ENCODE data around the gene ARRDC3.
A peak's percentile ranks its signal among the peaks of the same experiment; 100 is the strongest.
"Not testable (repeated sequence)": the region's sequence is repeated elsewhere in the genome, so short reads cannot be mapped to it uniquely, and the experiment has no call there.

ARRDC3 gene

DNA sequence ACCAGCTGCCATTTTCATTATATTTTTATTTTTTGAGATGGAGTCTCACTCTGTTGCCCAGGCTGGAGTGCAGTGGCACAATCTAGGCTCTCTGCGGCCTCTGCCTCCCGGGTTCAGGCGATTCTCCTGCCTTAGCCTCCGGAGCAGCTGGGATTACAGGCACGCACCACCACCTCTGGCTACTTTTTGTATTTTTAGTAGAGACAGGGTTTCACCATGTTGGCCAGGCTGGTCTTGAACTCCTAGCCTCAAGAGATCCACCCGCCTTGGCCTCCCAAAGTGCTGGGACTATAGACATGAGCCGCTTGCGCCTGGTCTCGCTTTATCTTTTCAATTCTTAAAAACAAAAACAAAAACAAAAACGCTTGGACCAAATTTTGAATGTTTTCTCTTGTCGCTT, 2.5 kb upstream of the ARRDC3 start:
- H3K4me3 ChIP-seq (ENCODE audit: low read depth in 1 of 2, low read length in 2 of 2); H3K4me1 ChIP-seq (ENCODE audit: control insufficient read depth in 1 of 2, insufficient read depth in 2 of 2, low read length in 2 of 2); H3K9me3 ChIP-seq (ENCODE audit: control insufficient read depth in 1 of 2, low read length in 2 of 2); H3K27me3 ChIP-seq (ENCODE audit: control insufficient read depth in 1 of 2, insufficient read depth in 2 of 2, low read length in 2 of 2); H3K36me3 ChIP-seq (ENCODE audit: control insufficient read depth in 1 of 2, insufficient read depth in 2 of 2, low read length in 2 of 2); H3K27ac ChIP-seq (ENCODE audit: low read depth, low read length); H3K9ac ChIP-seq (ENCODE audit: low read depth in 1 of 2, low read length in 2 of 2): not testable (repeated sequence)

DNA sequence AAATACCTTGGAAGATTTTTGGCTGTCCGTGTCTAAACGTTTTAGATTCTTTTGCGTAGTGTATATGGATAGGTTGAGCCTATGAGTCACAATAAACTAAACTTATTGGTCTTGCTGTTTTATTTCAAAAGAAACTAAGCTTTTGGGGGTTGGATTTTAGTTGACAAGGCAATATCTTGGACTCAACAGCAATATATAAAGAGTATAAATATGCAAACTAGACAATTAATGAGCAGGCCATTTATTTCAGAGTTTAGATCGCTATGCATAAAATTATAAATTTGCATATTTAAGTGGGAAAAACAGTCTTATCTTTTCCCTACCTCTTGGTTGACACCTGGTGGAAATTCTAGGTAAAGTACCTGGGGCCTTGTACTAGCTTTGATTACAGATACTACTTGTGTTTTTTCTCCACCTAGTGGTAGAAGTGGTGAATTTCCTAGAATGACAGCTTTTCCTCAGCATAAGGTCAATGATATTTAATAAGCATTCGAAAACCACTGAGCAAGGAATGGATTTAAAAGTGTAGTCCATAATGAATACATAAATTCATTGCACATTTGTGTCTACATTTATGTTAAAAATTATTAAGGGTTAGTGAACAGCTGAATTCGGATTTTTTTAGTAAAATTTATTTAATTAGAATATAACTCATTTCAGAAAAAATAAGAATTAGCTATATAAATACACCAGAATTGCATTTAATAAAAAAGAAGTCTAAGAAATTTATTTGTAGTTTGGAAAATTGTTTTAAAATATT, 1.7 kb upstream of the ARRDC3 start:
- peak overlapping the region; percentile 95 to 100 for H3K9ac ChIP-seq (ENCODE audit: low read depth in 1 of 2, low read length in 2 of 2)
- H3K9me3 ChIP-seq (ENCODE audit: control insufficient read depth in 1 of 2, low read length in 2 of 2) = no peaks in the 10 kb centered on the region
- H3K4me1 ChIP-seq (ENCODE audit: control insufficient read depth in 1 of 2, insufficient read depth in 2 of 2, low read length in 2 of 2) = peaks cover 9 to 10% of the 10 kb centered on the region in 2 donors
- peaks cover 0 to 3% of the 10 kb centered on the region in 2 donors for H3K36me3 ChIP-seq (ENCODE audit: control insufficient read depth in 1 of 2, insufficient read depth in 2 of 2, low read length in 2 of 2)
- no peaks in the 10 kb centered on the region for H3K27me3 ChIP-seq (ENCODE audit: control insufficient read depth in 1 of 2, insufficient read depth in 2 of 2, low read length in 2 of 2)
- peak overlapping the region; percentile 86 to 100 for H3K4me3 ChIP-seq (ENCODE audit: low read depth in 1 of 2, low read length in 2 of 2)
- peak overlapping the region; percentile 99 for H3K27ac ChIP-seq (ENCODE audit: low read depth, low read length)

DNA sequence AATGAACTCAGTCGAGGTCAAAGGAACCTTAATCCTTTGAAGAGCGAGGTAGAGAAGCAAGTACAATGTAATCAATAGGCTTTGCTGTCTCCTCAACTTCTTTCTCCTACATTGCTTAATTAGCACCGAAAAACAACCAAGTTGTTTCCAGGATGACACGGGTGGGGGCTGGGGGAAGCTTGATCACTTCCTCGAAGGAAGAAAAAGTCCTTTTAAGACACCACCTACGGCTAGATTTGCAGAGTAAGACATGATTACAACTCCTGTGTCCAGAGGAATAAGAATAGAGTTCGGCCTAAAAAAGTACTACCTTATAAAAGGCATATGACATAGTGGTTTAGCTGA, 811 bp upstream of the ARRDC3 start:
- Histone ChIP-seq H3K27ac (ENCODE audit: low read depth, low read length) (peak overlapping the region; percentile 99), H3K9ac (ENCODE audit: low read depth in 1 of 2, low read length in 2 of 2) (peak overlapping the region; percentile 95 to 100), H3K27me3 (ENCODE audit: control insufficient read depth in 1 of 2, insufficient read depth in 2 of 2, low read length in 2 of 2) (no peaks in the 10 kb centered on the region), H3K9me3 (ENCODE audit: control insufficient read depth in 1 of 2, low read length in 2 of 2) (no peaks in the 10 kb centered on the region), H3K4me1 (ENCODE audit: control insufficient read depth in 1 of 2, insufficient read depth in 2 of 2, low read length in 2 of 2) (peaks cover 10 to 12% of the 10 kb centered on the region in 2 donors), H3K4me3 (ENCODE audit: low read depth in 1 of 2, low read length in 2 of 2) (peak overlapping the region; percentile 86 to 100), H3K36me3 (ENCODE audit: control insufficient read depth in 1 of 2, insufficient read depth in 2 of 2, low read length in 2 of 2) (peaks cover 0 to 3% of the 10 kb centered on the region in 2 donors)

DNA sequence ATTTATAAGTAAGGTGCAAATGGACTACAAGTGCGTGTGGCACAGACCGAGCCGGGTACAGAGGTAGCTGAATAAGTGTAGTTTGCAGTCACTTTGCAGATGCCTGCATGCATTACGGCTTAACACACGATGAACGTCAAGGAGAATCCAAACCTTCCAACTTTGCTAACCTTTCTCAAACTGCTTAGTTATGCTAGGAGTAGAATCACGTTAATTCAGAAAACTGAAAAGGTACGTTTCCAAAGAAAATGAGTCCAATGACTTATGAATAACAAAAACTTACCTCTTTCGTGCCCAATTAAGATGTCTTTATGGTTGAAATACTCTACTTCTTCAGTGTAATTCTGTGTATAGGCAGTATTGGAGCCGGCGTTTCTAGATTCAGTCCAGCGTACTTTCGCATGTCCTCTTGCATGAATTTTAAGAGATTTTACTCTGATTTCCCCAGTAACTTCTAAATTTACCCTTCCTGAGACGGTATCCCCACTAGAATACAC, 539 bp downstream of the ARRDC3 start:
- Histone ChIP-seq H3K27ac (ENCODE audit: low read depth, low read length) (peak overlapping the region; percentile 99), H3K27me3 (ENCODE audit: control insufficient read depth in 1 of 2, insufficient read depth in 2 of 2, low read length in 2 of 2) (no peaks in the 10 kb centered on the region), H3K9me3 (ENCODE audit: control insufficient read depth in 1 of 2, low read length in 2 of 2) (no peaks in the 10 kb centered on the region), H3K4me3 (ENCODE audit: low read depth in 1 of 2, low read length in 2 of 2) (peak overlapping the region; percentile 86 to 100), H3K36me3 (ENCODE audit: control insufficient read depth in 1 of 2, insufficient read depth in 2 of 2, low read length in 2 of 2) (peaks cover 0 to 3% of the 10 kb centered on the region in 2 donors), H3K4me1 (ENCODE audit: control insufficient read depth in 1 of 2, insufficient read depth in 2 of 2, low read length in 2 of 2) (peaks cover 13 to 14% of the 10 kb centered on the region in 2 donors), H3K9ac (ENCODE audit: low read depth in 1 of 2, low read length in 2 of 2) (peak overlapping the region; percentile 95 to 100)

DNA sequence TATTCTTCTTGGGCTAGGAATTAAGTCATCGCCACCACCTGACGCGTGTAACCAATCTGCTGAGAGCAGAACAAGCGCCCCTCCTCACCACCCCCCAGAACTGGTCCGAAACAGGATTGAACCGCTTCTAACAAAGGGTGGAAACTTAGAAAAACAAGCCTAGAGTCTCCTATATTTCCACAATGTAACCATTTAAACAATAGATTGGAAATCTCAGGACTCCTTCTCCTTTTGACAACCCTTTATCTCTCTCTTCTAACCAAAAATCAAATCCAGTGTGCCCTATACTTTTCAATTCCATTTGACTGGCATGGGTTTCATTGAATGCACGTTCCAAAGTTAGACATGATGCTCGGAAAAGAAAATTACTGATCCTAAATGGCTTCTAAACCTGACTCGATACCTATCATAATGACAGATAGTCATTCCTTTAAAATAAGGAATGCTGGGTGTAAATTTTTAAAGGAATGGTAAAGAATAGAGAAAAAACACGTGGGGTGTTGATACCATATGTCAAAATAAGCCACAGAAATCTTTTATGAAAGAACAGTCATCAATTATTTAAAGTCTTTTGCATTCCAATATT, 1.2 kb downstream of the ARRDC3 start:
- Histone ChIP-seq H3K4me3 (ENCODE audit: low read depth in 1 of 2, low read length in 2 of 2) (peak overlapping the region; percentile 86 to 100), H3K27ac (ENCODE audit: low read depth, low read length) (peak overlapping the region; percentile 99), H3K4me1 (ENCODE audit: control insufficient read depth in 1 of 2, insufficient read depth in 2 of 2, low read length in 2 of 2) (peaks cover 13 to 14% of the 10 kb centered on the region in 2 donors), H3K9me3 (ENCODE audit: control insufficient read depth in 1 of 2, low read length in 2 of 2) (no peaks in the 10 kb centered on the region), H3K27me3 (ENCODE audit: control insufficient read depth in 1 of 2, insufficient read depth in 2 of 2, low read length in 2 of 2) (no peaks in the 10 kb centered on the region), H3K36me3 (ENCODE audit: control insufficient read depth in 1 of 2, insufficient read depth in 2 of 2, low read length in 2 of 2) (peaks cover 0 to 3% of the 10 kb centered on the region in 2 donors), H3K9ac (ENCODE audit: low read depth in 1 of 2, low read length in 2 of 2) (peak overlapping the region; percentile 95 to 100)

DNA sequence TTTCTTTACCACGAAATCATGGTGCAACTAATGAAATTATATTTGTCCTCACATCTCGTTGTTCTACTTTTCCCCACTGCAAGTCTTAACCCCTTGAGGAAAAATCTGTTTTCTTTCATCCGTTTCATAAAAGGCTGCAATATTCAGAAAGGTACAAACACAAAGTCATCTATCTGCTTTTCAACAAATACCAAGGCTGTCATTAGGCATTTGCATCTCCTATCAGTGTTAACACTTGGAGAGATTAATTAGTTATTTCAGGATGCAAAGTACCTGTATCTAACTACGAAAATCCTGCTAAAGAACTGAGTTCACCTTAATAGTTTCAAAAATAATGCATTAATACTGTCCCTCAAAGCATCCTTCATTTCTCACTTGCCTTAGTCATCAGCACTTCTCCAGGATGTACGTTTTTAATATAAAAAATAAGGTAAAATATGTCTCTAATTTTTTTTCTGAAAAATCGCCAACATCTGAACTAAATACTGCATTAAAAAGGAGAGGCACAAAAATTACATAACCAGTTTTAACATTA, 1.8 kb downstream of the ARRDC3 start:
- H3K27ac ChIP-seq (ENCODE audit: low read depth, low read length) = peak overlapping the region; percentile 99
- peak overlapping the region; percentile 86 to 100 for H3K4me3 ChIP-seq (ENCODE audit: low read depth in 1 of 2, low read length in 2 of 2)
- H3K27me3 ChIP-seq (ENCODE audit: control insufficient read depth in 1 of 2, insufficient read depth in 2 of 2, low read length in 2 of 2) = no peaks in the 10 kb centered on the region
- H3K9me3 ChIP-seq (ENCODE audit: control insufficient read depth in 1 of 2, low read length in 2 of 2) = no peaks in the 10 kb centered on the region
- peaks cover 13 to 14% of the 10 kb centered on the region in 2 donors for H3K4me1 ChIP-seq (ENCODE audit: control insufficient read depth in 1 of 2, insufficient read depth in 2 of 2, low read length in 2 of 2)
- H3K36me3 ChIP-seq (ENCODE audit: control insufficient read depth in 1 of 2, insufficient read depth in 2 of 2, low read length in 2 of 2) = peaks cover 3% of the 10 kb centered on the region in 2 donors
- H3K9ac ChIP-seq (ENCODE audit: low read depth in 1 of 2, low read length in 2 of 2) = peak overlapping the region; percentile 95 to 100

DNA sequence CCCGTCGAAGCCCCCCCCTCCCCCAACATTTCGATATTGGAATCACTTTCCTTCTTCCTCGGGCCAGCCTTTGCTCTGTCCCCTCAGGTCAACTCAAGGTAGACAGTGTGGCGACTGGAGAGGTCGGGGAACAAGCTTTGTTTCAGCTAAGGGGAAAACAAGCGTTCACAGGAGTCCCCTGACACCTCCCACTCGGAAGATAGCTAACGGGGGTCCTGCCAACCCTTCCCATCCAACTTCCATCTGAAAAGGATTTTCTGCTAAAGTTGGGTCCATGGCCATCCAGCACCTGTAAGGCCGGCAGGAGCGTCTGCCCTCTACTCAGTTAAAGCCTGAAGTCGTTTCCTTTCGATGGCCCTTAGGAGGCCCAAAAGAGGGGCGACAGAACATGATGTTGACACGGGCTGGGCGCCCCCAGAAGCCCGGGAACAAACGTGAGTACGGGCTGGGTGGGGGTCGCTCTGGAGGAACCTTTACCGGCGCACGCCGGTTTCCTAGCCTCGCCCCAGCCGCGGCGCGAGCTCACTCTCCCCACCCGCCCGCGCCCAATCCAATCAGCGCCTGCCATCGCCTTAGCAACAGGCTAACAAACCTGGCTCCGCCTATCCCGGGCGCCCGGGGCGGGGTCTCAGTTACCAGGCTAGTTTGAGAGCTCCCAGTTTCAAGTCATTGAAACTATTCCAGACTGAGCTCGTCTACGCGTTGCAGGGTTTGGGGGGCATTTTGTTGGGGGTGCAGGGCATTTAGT, 2.5 kb downstream of the ARRDC3 start:
- H3K36me3 ChIP-seq (ENCODE audit: control insufficient read depth in 1 of 2, insufficient read depth in 2 of 2, low read length in 2 of 2) = peaks cover 3% of the 10 kb centered on the region in 2 donors
- H3K27me3 ChIP-seq (ENCODE audit: control insufficient read depth in 1 of 2, insufficient read depth in 2 of 2, low read length in 2 of 2) = no peaks in the 10 kb centered on the region
- peaks cover 13 to 14% of the 10 kb centered on the region in 2 donors for H3K4me1 ChIP-seq (ENCODE audit: control insufficient read depth in 1 of 2, insufficient read depth in 2 of 2, low read length in 2 of 2)
- no peaks in the 10 kb centered on the region for H3K9me3 ChIP-seq (ENCODE audit: control insufficient read depth in 1 of 2, low read length in 2 of 2)
- H3K27ac ChIP-seq (ENCODE audit: low read depth, low read length) = peak overlapping the region; percentile 100
- peak overlapping the region; percentile 86 to 100 for H3K4me3 ChIP-seq (ENCODE audit: low read depth in 1 of 2, low read length in 2 of 2)
- H3K9ac ChIP-seq (ENCODE audit: low read depth in 1 of 2, low read length in 2 of 2) = peak overlapping the region; percentile 99 to 100

DNA sequence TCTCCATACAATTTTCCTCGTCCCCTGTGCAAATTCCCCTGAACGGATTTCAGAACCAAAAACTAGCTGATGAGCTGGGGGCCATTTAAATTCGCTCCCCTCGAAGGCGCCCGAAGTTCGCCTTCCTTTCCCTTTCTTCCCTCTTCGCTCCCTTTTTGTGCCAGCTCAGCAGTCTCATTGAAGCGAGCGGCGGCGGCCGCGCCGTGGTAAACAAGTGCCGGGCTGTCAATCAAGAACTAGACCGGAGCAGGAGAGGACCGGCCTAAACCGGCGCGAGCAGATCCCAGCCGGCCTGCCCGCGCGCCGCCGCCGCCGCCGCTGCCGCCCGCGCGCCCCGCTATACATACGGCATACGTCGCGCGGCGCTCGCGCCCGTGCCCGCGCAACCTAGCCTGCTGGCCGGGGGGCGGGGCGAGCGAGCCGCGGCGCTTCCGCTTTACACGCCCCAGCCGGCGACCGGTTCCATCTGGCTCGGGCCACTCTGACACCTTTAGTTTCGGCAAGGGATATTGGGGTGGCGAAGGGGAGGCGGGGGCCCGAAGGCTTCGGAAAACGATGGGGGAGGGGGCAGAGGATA, 3.1 kb downstream of the ARRDC3 start:
- Histone ChIP-seq H3K27ac (ENCODE audit: low read depth, low read length) (peak overlapping the region; percentile 100), H3K4me3 (ENCODE audit: low read depth in 1 of 2, low read length in 2 of 2) (peak overlapping the region; percentile 86 to 100), H3K9me3 (ENCODE audit: control insufficient read depth in 1 of 2, low read length in 2 of 2) (no peaks in the 10 kb centered on the region), H3K4me1 (ENCODE audit: control insufficient read depth in 1 of 2, insufficient read depth in 2 of 2, low read length in 2 of 2) (peaks cover 13 to 14% of the 10 kb centered on the region in 2 donors), H3K36me3 (ENCODE audit: control insufficient read depth in 1 of 2, insufficient read depth in 2 of 2, low read length in 2 of 2) (peaks cover 4 to 8% of the 10 kb centered on the region in 2 donors), H3K27me3 (ENCODE audit: control insufficient read depth in 1 of 2, insufficient read depth in 2 of 2, low read length in 2 of 2) (no peaks in the 10 kb centered on the region), H3K9ac (ENCODE audit: low read depth in 1 of 2, low read length in 2 of 2) (peak overlapping the region; percentile 99 to 100)

DNA sequence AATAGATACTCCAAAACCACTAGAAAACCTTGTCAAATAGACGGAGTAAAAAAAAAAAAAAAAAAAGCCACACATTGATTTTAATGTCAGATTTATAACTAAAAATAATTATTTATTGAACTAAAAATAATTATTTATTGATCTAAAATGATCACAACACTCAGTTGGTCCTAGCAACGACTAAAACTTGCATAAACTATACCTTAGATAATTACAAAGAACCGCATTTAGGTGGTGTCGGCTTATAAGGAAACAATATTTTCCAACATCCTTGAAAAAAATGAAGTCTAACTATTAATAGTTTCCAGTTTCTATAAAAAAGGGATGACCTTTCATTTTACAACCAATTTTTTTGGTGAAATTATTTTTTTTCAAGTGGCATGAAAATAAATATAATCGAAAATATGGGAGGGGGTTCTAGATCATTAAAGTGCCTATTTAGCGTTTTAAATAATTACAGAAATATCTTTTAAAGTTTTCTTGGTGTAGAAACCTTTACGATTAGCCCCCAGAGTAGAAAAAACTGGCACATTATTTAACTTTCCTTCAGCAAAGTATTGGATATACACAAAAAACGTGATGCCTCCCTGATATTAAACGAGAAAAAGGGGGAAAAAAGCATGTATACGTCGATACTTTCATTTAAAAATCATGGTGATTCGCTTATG, 3.7 kb downstream of the ARRDC3 start:
- no peaks in the 10 kb centered on the region for H3K9me3 ChIP-seq (ENCODE audit: control insufficient read depth in 1 of 2, low read length in 2 of 2)
- H3K27ac ChIP-seq (ENCODE audit: low read depth, low read length) = peak overlapping the region; percentile 100
- peak overlapping the region; percentile 65 to 80 for H3K4me3 ChIP-seq (ENCODE audit: low read depth in 1 of 2, low read length in 2 of 2)
- H3K4me1 ChIP-seq (ENCODE audit: control insufficient read depth in 1 of 2, insufficient read depth in 2 of 2, low read length in 2 of 2) = peaks cover 10 to 11% of the 10 kb centered on the region in 2 donors
- H3K27me3 ChIP-seq (ENCODE audit: control insufficient read depth in 1 of 2, insufficient read depth in 2 of 2, low read length in 2 of 2) = no peaks in the 10 kb centered on the region
- peak overlapping the region; percentile 73 to 100 for H3K9ac ChIP-seq (ENCODE audit: low read depth in 1 of 2, low read length in 2 of 2)
- H3K36me3 ChIP-seq (ENCODE audit: control insufficient read depth in 1 of 2, insufficient read depth in 2 of 2, low read length in 2 of 2) = peaks cover 10 to 14% of the 10 kb centered on the region in 2 donors

All from duodenal mucosa (tissue), 2 donors.